OCI-LY1 (cell line): Measurements from ENCODE around the gene SEMA3C.

Source experiments
- H2AFZ ChIP-seq: fragments of 200-600 bp; sonication (generic), shearing (Covaris generic); 2 replicates; pipeline ENCODE4 v1.6.0; 2014; ENCODE audit warnings: antibody characterized with exemption, mild to moderate bottlenecking, low read length
- H3F3A ChIP-seq: fragments of 200-600 bp; sonication (generic), shearing (Covaris generic); 2 replicates; pipeline ENCODE4 v1.6.0; 2014; ENCODE audit warnings: mild to moderate bottlenecking, antibody characterized with exemption, low read length, moderate library complexity; ENCODE audit not compliant: insufficient read depth
- H3K27ac ChIP-seq: fragments of 200-600 bp; sonication (generic); 2 replicates; pipeline ENCODE4 v1.5.1; 2014; ENCODE audit warnings: low read length, mixed run types, mild to moderate bottlenecking, low read depth; ENCODE audit not compliant: poor library complexity, severe bottlenecking
- H3K27me3 ChIP-seq: fragments of 200-600 bp; sonication (generic); 2 replicates; pipeline ENCODE4 v1.6.0; 2014; ENCODE audit warnings: antibody characterized with exemption, mild to moderate bottlenecking, low read length, moderate library complexity; ENCODE audit not compliant: insufficient read depth
- H3K36me3 ChIP-seq: fragments of 200-600 bp; sonication (generic); 2 replicates; pipeline ENCODE4 v1.6.1; 2014; ENCODE audit warnings: mild to moderate bottlenecking, antibody characterized with exemption, low read length, moderate library complexity, mixed read lengths; ENCODE audit not compliant: insufficient read depth
- H3K4me1 ChIP-seq: fragments of 200-600 bp; sonication (generic); 2 replicates; pipeline ENCODE4 v1.5.1; 2014; ENCODE audit warnings: mild to moderate bottlenecking, low read length, moderate library complexity; ENCODE audit not compliant: insufficient read depth, severe bottlenecking
- H3K4me2 ChIP-seq: fragments of 200-600 bp; sonication (generic), shearing (Covaris generic); 2 replicates; pipeline ENCODE4 v1.6.1; 2014; ENCODE audit warnings: low read length
- H3K4me3 ChIP-seq: fragments of 200-600 bp; sonication (generic); 2 replicates; pipeline ENCODE4 v1.5.1; 2014; ENCODE audit warnings: low read length, low read depth, mild to moderate bottlenecking, mixed read lengths; ENCODE audit not compliant: poor library complexity, severe bottlenecking
- H3K79me2 ChIP-seq: fragments of 200-600 bp; shearing (Covaris generic); 2 replicates; pipeline ENCODE4 v1.6.1; 2016; ENCODE audit warnings: mixed run types, low read length, mixed read lengths; ENCODE audit not compliant: insufficient read depth
- H3K9ac ChIP-seq: fragments of 200-600 bp; sonication (generic), shearing (Covaris generic); 2 replicates; pipeline ENCODE4 v1.6.1; 2014; ENCODE audit warnings: mild to moderate bottlenecking, low read length, mixed read lengths
- H3K9me2 ChIP-seq: fragments of 200-600 bp; sonication (generic), shearing (Covaris generic); 2 replicates; pipeline ENCODE4 v1.6.1; 2014; ENCODE audit warnings: low read depth, mild to moderate bottlenecking, low read length, mixed read lengths
- H3K9me3 ChIP-seq: fragments of 200-600 bp; shearing (Covaris generic); 2 replicates; pipeline ENCODE4 v1.6.1; 2014; ENCODE audit warnings: low read length, mixed read lengths
- H4K20me1 ChIP-seq: fragments of 200-600 bp; sonication (generic), shearing (Covaris generic); 2 replicates; pipeline ENCODE4 v1.6.0; 2016; ENCODE audit warnings: mild to moderate bottlenecking, low read length; ENCODE audit not compliant: insufficient read depth
- CTCF ChIP-seq: fragments of 200-600 bp; sonication (generic), shearing (Covaris generic); IDR thresholded peaks from 2 replicates; pipeline ENCODE4 v1.5.1; 2017; ENCODE audit warnings: mild to moderate bottlenecking, antibody characterized with exemption, low read length, moderate library complexity, mixed read lengths
- EZH2 ChIP-seq: fragments of 200-600 bp; sonication (generic), shearing (Covaris generic); IDR thresholded peaks from 2 replicates; pipeline ENCODE4 v1.8.0; 2017; ENCODE audit warnings: borderline replicate concordance, mixed run types, mild to moderate bottlenecking, antibody characterized with exemption, low read length, moderate library complexity, mixed read lengths

The SEMA3C gene

GRCh38 chr7:80946858-80947257 is 28.0 kb upstream of the SEMA3C start:
- H3K4me1 ChIP-seq, result no peaks in the 10 kb centered on the region
- H2AFZ ChIP-seq, result no peak overlapping the region
- no peaks in the 10 kb centered on the region for H3K79me2 ChIP-seq
- no peak overlapping the region for H3K4me2 ChIP-seq
- no peaks in the 10 kb centered on the region for H3F3A ChIP-seq
- no peaks in the 10 kb centered on the region for H3K9me3 ChIP-seq
- H4K20me1 ChIP-seq, result no peaks in the 10 kb centered on the region
- H3K27ac ChIP-seq, result no peak overlapping the region
- H3K4me3 ChIP-seq, result no peak overlapping the region
- H3K27me3 ChIP-seq, result no peaks in the 10 kb centered on the region
- no peaks in the 10 kb centered on the region for H3K9me2 ChIP-seq
- H3K36me3 ChIP-seq, result no peaks in the 10 kb centered on the region
- no peak overlapping the region for H3K9ac ChIP-seq
- TF ChIP-seq CTCF (no peak), EZH2 (no peak)

GRCh38 chr7:80945976-80946375 is 27.1 kb upstream of the SEMA3C start:
- H3K9me3 ChIP-seq, result no peaks in the 10 kb centered on the region
- no peak overlapping the region for H3K27ac ChIP-seq
- H3K36me3 ChIP-seq, result no peaks in the 10 kb centered on the region
- H2AFZ ChIP-seq, result no peak overlapping the region
- H3K79me2 ChIP-seq, result no peaks in the 10 kb centered on the region
- TF ChIP-seq CTCF, result no peak
- no peak for TF ChIP-seq EZH2
- H3K9ac ChIP-seq, result no peak overlapping the region
- no peak overlapping the region for H3K4me3 ChIP-seq
- no peaks in the 10 kb centered on the region for H3K4me1 ChIP-seq
- no peaks in the 10 kb centered on the region for H3K9me2 ChIP-seq
- H3K4me2 ChIP-seq, result no peak overlapping the region
- H3K27me3 ChIP-seq, result no peaks in the 10 kb centered on the region
- no peaks in the 10 kb centered on the region for H4K20me1 ChIP-seq
- H3F3A ChIP-seq, result no peaks in the 10 kb centered on the region

DNA sequence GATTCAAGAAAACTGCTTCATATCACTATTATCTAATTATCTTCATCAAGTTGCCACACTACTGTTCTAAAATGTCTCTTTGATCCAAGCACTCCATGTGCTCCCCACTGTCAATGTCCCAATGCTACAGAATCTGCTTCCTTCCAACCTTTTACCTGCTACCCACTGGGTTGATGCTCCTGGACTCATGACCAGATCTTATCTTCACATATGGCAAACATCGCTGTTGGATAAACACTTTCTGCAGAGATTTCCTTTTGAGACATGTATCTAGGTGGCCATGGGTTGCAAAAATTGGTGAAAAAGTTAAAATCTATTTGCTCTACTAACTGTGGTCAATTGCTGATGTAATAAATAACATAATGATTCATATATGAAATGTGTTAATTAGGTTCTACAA is 24.5 kb upstream of the SEMA3C start:
- TF ChIP-seq EZH2, result no peak
- H3F3A ChIP-seq, result no peaks in the 10 kb centered on the region
- no peaks in the 10 kb centered on the region for H3K27me3 ChIP-seq
- no peak overlapping the region for H3K4me2 ChIP-seq
- H3K9ac ChIP-seq, result no peak overlapping the region
- H3K9me3 ChIP-seq, result no peaks in the 10 kb centered on the region
- no peaks in the 10 kb centered on the region for H3K36me3 ChIP-seq
- H3K79me2 ChIP-seq, result no peaks in the 10 kb centered on the region
- H3K9me2 ChIP-seq, result no peaks in the 10 kb centered on the region
- H2AFZ ChIP-seq, result no peak overlapping the region
- H3K27ac ChIP-seq, result no peak overlapping the region
- no peaks in the 10 kb centered on the region for H3K4me1 ChIP-seq
- no peaks in the 10 kb centered on the region for H4K20me1 ChIP-seq
- no peak overlapping the region for H3K4me3 ChIP-seq

DNA sequence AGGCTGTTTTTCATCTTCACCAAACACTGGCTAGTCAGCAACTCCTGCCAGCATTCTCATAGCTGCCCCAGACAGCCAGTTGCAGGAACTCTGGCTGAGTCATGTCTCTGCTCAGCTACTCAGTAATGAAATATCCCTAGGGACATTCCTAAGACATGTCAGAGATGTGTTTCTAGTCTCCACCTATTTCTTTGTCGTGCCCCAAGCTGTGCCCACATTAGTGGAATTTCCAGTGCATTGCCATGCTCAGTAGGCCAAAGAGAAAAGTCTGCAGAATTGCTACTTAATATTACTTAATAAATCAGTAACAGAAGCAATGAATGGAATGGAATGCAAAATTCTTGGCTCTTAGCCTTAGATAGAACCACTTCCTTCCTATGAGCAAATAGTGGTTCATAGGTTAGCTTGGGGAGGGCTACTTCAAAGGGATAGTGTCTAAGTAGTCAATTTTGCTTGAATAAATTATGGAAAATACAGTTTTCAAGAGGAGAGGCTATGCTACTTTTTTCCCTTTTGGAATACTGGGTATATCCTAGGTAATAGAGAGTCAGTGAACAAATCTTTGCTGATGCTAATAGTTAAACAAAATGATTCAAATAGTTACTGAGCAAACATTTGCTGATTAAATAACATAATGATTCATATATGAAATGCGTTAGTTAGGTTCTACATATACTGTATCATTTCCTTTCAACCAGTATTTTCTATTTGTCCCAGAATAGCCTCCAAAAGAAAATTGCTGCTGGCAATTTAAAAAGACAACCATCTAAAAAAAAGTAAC is 23.6 kb upstream of the SEMA3C start:
- no peak overlapping the region for H3K27ac ChIP-seq
- no peaks in the 10 kb centered on the region for H3K9me3 ChIP-seq
- H4K20me1 ChIP-seq, result no peaks in the 10 kb centered on the region
- no peak for TF ChIP-seq CTCF
- no peak for TF ChIP-seq EZH2
- H3K4me1 ChIP-seq, result no peaks in the 10 kb centered on the region
- H3K9me2 ChIP-seq, result no peaks in the 10 kb centered on the region
- H3K79me2 ChIP-seq, result no peaks in the 10 kb centered on the region
- H3K27me3 ChIP-seq, result no peaks in the 10 kb centered on the region
- H3K36me3 ChIP-seq, result no peaks in the 10 kb centered on the region
- no peak overlapping the region for H3K4me3 ChIP-seq
- no peaks in the 10 kb centered on the region for H3F3A ChIP-seq
- H2AFZ ChIP-seq, result no peak overlapping the region
- no peak overlapping the region for H3K9ac ChIP-seq
- H3K4me2 ChIP-seq, result no peak overlapping the region
